Natural killer cell (primary cell): ENCODE data around the gene VMP1. TPM values are rescaled to one million over a fixed set of nuclear protein-coding genes. Genes with fewer than 3 reads are reported as not detected.

ENCODE experiments used
- ATAC-seq, 3 donors: fragments of 150-1000 bp in 2 of 3; fragments of 200-7000 bp in 1 of 3; cut with Tn5 transposase; 1 replicate in 1 of 3; 2 replicates in 2 of 3; pipeline ENCODE4 v1.10.0; 2021; ENCODE audit warnings: mild to moderate bottlenecking in 2 of 3, moderate library complexity in 2 of 3
- DNase-seq, 2 donors: peaks; one replicate each; pipeline versions ENCODE4 v3.0.0 to v3.0.0-alpha.2; 2013 to 2021; ENCODE audit warnings: mixed read lengths in 1 of 2
- H3K27ac ChIP-seq: one replicate; pipeline ENCODE4 v1.5.1; 2013; ENCODE audit warnings: mild to moderate bottlenecking, low read length
- H3K27me3 ChIP-seq: one replicate; pipeline ENCODE4 v1.6.1; 2013; ENCODE audit warnings: low read length; ENCODE audit not compliant: control insufficient read depth, insufficient read depth
- H3K36me3 ChIP-seq: one replicate; pipeline ENCODE4 v1.6.1; 2013; ENCODE audit warnings: low read length; ENCODE audit not compliant: control insufficient read depth, insufficient read depth
- H3K4me1 ChIP-seq: one replicate; pipeline ENCODE4 v1.6.1; 2013; ENCODE audit warnings: low read length; ENCODE audit not compliant: control insufficient read depth, insufficient read depth
- H3K4me3 ChIP-seq: one replicate; pipeline ENCODE4 v1.5.1; 2013; ENCODE audit warnings: low read length
- H3K9me3 ChIP-seq: one replicate; pipeline ENCODE4 v1.6.1; 2013; ENCODE audit warnings: low read length; ENCODE audit not compliant: control insufficient read depth, insufficient read depth
- H3K27ac Mint-ChIP-seq, 2 donors: one replicate each; pipeline ENCODE4 v1.8.0; 2022; ENCODE audit warnings: mild to moderate bottlenecking in 2 of 2, mixed read lengths in 2 of 2, moderate library complexity in 1 of 2
- H3K27me3 Mint-ChIP-seq, 2 donors: one replicate each; pipeline ENCODE4 v1.8.0; 2022; ENCODE audit warnings: low read depth in 2 of 2, mixed read lengths in 2 of 2
- H3K36me3 Mint-ChIP-seq: one replicate; pipeline ENCODE4 v1.8.0; 2022; ENCODE audit warnings: mixed read lengths
- H3K4me1 Mint-ChIP-seq, 2 donors: one replicate each; pipeline ENCODE4 v1.8.0; 2022; ENCODE audit warnings: mixed read lengths in 2 of 2
- H3K4me3 Mint-ChIP-seq: one replicate; pipeline ENCODE4 v1.8.0; 2022; ENCODE audit warnings: mild to moderate bottlenecking, moderate library complexity, mixed read lengths
- H3K9me3 Mint-ChIP-seq, 2 donors: one replicate each; pipeline ENCODE4 v1.8.0; 2022; ENCODE audit warnings: mixed read lengths in 2 of 2
- CTCF ChIP-seq: fragments of 200-600 bp; IDR thresholded peaks from one replicate; pipeline ENCODE4 v1.8.0; 2022; ENCODE audit warnings: antibody characterized with exemption
- WGBS: methylation state at CpG from one replicate; pipeline ENCODE4 v1.1.7; 2013; ENCODE audit warnings: missing lambda C conversion rate; ENCODE audit not compliant: insufficient coverage; 5-methylcytosine and 5-hydroxymethylcytosine counted together
- intact Hi-C: fragments of 100-400 bp; cut with micrococcal nuclease; formaldehyde crosslinking; loops from one replicate; pipeline ENCODE4 v1.14.2; 2022
- total RNA-seq, 4 donors: library from RNA; stranded (reverse); fragments of 120-200 nt in 1 of 4; gene quantifications; one replicate each; pipeline versions ENCODE4 v1.2.3 to v1.2.4, GENCODE V29; 2013 to 2022

The VMP1 gene
- total RNA-seq, 3 donors from 2014 or later (not counting 1 experiment from before 2014, with no cell fraction given) = 136 to 175 (median 162) TPM

GRCh38 chr17:59683283-59683682, 24.2 kb upstream of the VMP1 start:
- no peaks in the 10 kb centered on the region for H3K9me3 Mint-ChIP-seq
- intact Hi-C loops = no loop called here
- H3K4me1 ChIP-seq = no peaks in the 10 kb centered on the region
- H3K27me3 ChIP-seq = no peaks in the 10 kb centered on the region
- no peaks in the 10 kb centered on the region for H3K27me3 Mint-ChIP-seq
- H3K4me3 Mint-ChIP-seq = no peak overlapping the region
- H3K27ac ChIP-seq = no peak overlapping the region
- TF ChIP-seq CTCF = no peak
- H3K9me3 ChIP-seq = no peaks in the 10 kb centered on the region
- H3K4me1 Mint-ChIP-seq = peaks cover 6 to 8% of the 10 kb centered on the region in 2 donors
- DNase-seq (no peak), ATAC-seq (no peak)
- peak overlapping the region in 1 of 2 donors; percentile 11 for H3K27ac Mint-ChIP-seq
- no peak overlapping the region for H3K4me3 ChIP-seq
- H3K36me3 Mint-ChIP-seq = peaks cover 30% of the 10 kb centered on the region
- peaks cover 96% of the 10 kb centered on the region for H3K36me3 ChIP-seq

GRCh38 chr17:59684967-59685366, 22.5 kb upstream of the VMP1 start:
- Mint-ChIP-seq H3K27me3 (no peaks in the 10 kb centered on the region), H3K4me1 (peaks cover 10 to 19% of the 10 kb centered on the region in 2 donors), H3K27ac (no peak overlapping the region), H3K36me3 (peaks cover 36% of the 10 kb centered on the region), H3K9me3 (no peaks in the 10 kb centered on the region), H3K4me3 (no peak overlapping the region)
- ATAC-seq (no peak), DNase-seq (no peak)
- intact Hi-C loops = no loop called here
- Histone ChIP-seq H3K27ac (no peak overlapping the region), H3K4me3 (no peak overlapping the region), H3K4me1 (no peaks in the 10 kb centered on the region), H3K36me3 (peaks cover 96% of the 10 kb centered on the region), H3K27me3 (no peaks in the 10 kb centered on the region), H3K9me3 (no peaks in the 10 kb centered on the region)
- WGBS = 97% methylated on average over 6 of the region's 6 CpGs
- no peak for TF ChIP-seq CTCF

GRCh38 chr17:59688008-59688407, 19.4 kb upstream of the VMP1 start:
- peaks cover 31% of the 10 kb centered on the region for H3K36me3 Mint-ChIP-seq
- H3K4me1 ChIP-seq = no peaks in the 10 kb centered on the region
- ATAC-seq (no peak), DNase-seq (no peak)
- H3K4me1 Mint-ChIP-seq = peaks cover 10 to 19% of the 10 kb centered on the region in 2 donors
- no peak overlapping the region for H3K4me3 Mint-ChIP-seq
- H3K9me3 ChIP-seq = no peaks in the 10 kb centered on the region
- no CpG with 5 or more reads among the region's 1 CpG for WGBS
- intact Hi-C loops = no loop called here
- H3K4me3 ChIP-seq = no peak overlapping the region
- H3K27me3 ChIP-seq = no peaks in the 10 kb centered on the region
- no peaks in the 10 kb centered on the region for H3K27me3 Mint-ChIP-seq
- peaks cover 87% of the 10 kb centered on the region for H3K36me3 ChIP-seq
- H3K27ac ChIP-seq = no peak overlapping the region
- no peaks in the 10 kb centered on the region for H3K9me3 Mint-ChIP-seq
- H3K27ac Mint-ChIP-seq = peak overlapping the region in 1 of 2 donors; percentile 65
- TF ChIP-seq CTCF = no peak

- DNase-seq (no peak), ATAC-seq (no peak)
- Histone ChIP-seq H3K4me1 (no peaks in the 10 kb centered on the region), H3K27ac (no peak overlapping the region), H3K27me3 (no peaks in the 10 kb centered on the region), H3K36me3 (peaks cover 86% of the 10 kb centered on the region), H3K9me3 (no peaks in the 10 kb centered on the region), H3K4me3 (no peak overlapping the region)
- no peaks in the 10 kb centered on the region for H3K9me3 Mint-ChIP-seq
- TF ChIP-seq CTCF = no peak
- no peak overlapping the region for H3K4me3 Mint-ChIP-seq
- WGBS = 83% methylated on average over 1 of the region's 2 CpGs
- peaks cover 27% of the 10 kb centered on the region for H3K36me3 Mint-ChIP-seq
- intact Hi-C loops = no loop called here
- no peaks in the 10 kb centered on the region for H3K27me3 Mint-ChIP-seq
- H3K4me1 Mint-ChIP-seq = peaks cover 10 to 19% of the 10 kb centered on the region in 2 donors
- peak overlapping the region; percentile 41 to 57 for H3K27ac Mint-ChIP-seq
Observed at GRCh38 chr17:59688496-59688895, 19.0 kb upstream of the VMP1 start.
